ENCODE measurements around the gene AUNIP.

DNA sequence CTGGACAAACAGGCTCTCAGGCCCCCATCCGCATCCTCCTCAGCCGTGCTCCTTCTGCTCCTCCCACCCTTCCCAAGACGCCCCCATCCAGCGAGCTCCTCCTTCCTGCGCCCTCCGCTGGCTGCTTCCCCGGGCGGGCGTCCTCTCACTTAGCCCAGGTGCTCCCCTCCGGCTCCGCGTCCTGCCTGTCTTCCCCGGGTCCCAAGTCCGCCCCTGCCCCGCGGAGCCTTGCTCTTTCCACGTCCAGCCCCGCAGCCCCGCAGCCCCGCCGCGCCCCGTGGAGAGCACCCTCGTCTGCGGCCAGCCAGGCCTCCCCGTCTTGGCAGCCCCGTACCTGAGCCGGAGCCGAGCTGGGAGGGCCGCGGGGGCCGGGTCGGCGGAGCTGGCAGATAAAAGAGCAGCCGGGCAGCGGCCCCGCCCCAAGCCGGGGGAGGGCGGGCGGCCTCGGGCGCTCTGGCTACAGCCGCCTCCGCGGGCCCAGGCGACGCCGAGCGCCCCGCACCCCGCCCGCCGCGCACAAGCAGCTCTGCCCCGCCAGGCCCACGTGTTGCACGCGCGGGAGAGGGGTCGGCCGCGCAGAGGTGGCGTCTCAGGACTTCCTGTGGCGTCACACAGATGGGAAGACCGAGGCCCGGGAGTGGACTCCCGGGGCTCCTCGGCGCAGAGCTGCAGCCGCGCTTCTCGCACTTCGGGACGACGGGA is 16.0 kb upstream of the AUNIP start, which contains the start of gene PAQR7:
- TF ChIP-seq ZNF274 (IDR thresholded peaks at IDR 0.05; ENCODE audit: low read depth, low read length) (no peak), YY1 (IDR thresholded peaks at IDR 0.05; ENCODE audit: insufficient read depth, insufficient read length) (no peak), SUZ12 (IDR thresholded peaks at IDR 0.05; ENCODE audit: extremely low read depth, insufficient read depth, insufficient read length) (no peak)
